Activated T-cell treated with anti-CD3 and anti-CD28 coated beads for 24 hours (primary cell): Measurements from ENCODE around the gene ARHGEF6.

Source experiments
- DNase-seq: peaks from one replicate; pipeline ENCODE4 v3.0.0-alpha.2; 2020; ENCODE audit warnings: low read depth

Gene ARHGEF6

DNA sequence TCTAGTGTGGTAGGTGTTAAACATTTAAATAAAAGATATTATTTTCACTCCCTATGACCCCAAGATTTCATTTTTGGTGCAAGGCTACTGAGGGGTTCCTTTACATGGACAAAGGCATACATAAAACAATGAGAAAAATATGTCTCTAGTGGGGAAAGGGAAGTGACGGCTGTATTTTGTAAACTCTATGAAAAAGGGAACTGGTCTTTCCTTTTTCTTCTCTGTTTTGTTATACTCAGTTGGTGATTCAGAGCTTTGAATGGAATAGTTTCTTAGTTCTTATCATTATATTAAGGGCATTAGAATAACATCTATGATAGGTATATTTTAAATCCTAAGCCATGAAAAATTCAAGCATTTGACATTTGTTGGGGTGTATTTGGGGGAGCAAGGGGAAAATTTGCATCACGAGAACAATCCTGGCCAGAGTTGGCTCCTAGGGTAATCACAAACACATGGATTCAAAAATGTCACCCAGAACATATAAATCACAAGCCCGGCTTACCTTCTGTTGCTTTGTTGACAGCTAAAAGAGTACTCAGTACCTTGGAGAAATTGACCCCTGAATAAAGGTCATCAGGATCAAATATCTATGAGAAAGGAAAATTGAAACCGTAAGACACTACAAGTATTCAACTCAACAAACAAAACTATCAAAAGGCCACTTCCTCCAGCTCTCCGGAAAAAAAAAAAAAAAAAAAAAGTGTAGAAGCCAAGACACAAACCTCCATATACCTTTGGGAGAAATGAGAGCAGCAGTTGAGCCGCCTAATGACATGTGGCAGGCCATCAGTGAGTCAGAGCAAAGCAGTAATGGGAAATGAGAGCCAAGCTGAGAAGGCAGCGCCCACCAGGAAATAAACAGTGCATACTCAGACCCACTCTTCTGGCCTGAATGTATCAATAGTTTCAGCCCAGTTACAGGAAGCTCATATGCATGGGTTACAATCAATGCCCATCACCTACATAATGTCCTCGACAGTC, 33.4 kb downstream of the ARHGEF6 start:
- DNase-seq: no peak

DNA sequence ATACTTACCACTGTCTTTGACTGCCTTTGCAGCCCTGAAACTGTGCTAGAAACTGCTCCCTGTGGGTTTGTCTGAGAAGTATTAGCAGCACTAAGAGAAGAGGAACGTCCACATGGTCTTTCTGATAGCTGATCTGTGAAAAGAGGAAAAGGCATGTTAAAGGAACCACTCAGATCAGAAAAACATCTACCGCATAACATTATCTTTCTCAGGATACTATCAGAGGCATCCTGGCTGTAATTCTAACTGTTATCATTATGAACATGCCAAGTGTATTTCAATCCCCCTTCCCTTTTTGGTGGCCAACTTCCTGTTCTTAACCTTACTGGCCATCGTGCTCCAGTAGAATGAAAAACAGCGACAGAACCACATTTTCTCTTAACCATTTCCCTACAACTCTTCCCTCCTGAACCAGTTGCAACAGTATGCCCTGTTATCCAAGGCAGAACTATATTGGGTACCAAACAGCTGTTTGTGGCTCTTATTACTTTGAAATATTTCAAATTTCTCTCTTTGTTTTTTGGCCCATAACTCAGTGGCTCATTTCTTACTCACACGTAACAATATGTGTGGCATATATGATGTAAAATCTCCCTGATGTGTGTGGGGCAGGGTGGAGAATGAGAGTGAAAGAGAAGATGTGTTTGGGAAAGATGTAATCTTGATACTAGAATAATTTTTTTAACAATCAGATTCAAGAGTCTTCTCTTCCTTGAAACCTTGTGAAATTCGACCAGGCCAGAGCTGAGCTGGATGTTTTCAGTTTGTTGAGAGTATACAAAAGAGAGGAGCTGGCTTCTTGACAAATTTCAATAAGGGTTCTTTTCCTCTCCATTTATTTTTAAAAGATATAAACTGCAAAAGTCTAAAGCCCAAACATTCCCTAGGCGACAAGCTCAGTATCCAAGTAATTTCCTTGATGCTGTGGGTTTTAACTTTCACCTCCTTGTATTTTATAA, 35.2 kb downstream of the ARHGEF6 start:
- DNase-seq: no peak

DNA sequence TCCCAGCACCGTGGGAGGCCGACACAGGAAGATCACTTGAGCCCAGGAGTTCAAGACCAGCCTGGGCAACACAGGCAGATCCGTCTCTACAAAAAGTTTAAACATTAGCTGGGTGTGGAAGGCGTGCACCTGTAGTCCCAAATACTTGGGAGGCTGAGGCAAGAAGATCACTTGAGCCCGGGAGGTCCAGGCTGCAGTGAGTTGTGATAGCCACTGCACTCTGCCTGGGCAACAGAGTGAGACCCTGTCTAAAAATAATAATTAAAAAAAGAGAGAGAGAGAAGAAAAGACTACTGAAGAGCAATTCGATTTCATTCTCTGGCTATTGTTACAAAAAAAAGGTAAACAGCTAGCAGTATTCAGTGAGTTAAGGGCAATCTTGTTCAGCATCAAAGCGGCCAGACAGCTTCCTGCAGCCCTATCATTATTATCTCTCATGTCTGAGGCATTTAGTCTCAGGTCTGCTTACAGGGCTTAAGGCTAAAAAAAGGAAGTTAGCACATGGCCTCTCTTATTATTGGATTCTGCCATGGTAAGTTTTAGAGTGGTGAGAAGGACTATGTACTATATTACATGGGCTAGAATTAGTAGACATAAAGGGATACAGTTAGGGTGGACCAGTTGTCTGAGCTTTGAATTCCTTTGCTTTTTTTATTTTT, 37.9 kb downstream of the ARHGEF6 start:
- DNase-seq: no peak

DNA sequence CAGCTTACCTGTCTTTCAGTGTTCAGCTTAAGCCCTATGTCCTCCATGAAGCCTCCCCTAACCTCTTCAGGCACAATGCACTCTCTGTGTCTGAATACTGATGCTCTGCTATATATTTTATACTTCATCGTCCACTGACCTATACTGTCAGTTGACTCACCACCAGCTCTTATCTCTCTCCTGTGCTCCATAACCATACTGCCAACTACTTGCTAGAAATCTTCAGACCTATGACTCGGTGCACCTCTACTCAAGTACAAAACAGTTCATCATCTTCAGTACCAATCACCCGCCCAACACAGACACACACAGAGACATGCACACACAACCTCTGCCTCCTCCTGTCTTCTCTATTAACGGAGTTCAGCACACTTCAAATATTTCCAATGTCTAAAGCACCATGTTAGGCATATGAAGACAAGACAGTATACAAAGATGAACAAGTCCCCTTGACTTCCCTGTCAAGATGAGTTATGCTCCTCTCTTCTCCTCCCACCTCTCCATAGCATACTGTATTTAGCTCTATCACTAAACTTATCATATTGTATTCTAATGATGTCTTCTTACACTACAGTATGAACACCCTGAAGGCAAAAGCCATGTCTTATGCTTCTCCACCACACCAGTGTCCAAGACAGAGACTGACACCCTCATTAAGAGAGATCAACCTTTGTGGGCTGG, 42.5 kb downstream of the ARHGEF6 start:
- DNase-seq: no peak

DNA sequence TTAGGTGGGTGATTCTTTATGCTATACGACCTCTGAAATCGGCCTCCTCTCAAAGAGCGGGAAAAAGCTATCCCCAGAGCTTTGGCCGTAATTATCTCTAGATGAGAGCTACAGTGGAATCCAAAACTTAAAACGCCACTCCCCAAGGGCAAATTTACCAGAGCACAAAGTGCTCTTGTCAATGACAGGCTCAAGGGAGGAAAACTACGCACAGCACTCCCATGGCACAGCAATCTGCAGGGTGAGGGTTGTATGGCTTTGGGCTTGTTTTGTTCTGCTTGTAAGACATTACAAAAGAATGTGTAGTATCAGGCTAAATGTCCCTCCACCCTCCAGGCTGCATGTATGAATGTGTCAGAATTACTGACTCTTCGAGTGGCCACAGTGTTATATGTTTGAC, 44.0 kb downstream of the ARHGEF6 start:
- no peak for DNase-seq

DNA sequence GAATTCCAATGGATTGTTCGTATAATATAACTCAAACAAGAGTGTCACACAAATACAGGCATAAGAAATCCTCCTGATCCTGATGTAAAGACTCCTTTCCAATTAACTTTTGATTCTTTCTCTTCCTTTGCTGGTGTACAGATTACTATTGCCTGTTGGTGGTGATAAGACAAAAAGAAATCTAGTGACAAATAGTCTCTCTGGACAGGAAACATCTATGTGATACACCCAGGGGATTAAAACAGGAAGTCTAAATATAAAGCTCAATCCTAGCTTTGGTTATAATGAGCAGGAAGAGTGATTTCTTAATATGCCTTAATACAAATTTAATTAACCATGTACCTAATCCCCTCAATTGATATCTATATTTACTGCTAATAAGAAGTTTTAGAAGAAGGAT, 45.1 kb downstream of the ARHGEF6 start:
- DNase-seq: no peak

DNA sequence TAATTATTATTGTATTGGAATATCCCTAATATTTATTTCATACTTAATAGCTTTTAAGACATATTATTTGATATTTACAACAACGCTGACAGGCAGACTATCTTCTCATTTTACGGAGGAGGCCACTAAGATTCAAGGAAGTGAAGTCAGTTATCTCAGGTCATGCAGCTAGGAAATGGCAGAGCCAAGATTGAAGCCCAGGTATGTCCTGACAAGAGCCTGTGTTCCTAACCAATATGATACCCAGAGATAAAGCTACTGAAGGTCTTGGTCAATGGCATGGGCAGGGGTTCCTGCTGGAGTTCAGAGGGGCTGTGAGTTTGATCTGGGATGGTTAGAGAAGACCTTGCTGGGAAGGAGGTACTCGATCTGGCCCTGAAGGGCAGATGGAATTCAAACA, 47.1 kb downstream of the ARHGEF6 start:
- DNase-seq: no peak

DNA sequence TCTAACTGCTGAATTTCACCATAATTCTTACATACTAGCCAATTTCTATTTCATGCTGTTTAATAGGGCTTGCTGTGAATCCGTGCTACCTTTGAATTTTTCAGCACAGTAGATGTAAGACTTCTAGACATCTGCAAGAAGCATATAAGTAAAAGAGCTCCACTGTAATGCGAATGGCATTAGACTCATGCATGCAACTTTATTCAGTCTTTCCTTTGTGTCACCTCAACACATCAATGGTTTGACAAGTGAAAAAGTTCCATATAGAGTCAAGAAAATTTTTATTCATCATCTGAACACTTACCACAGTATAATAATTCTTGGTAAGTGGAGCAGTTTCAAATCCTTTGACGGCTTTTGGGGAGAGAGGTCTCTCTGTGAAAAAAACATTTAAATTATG, 48.9 kb downstream of the ARHGEF6 start:
- DNase-seq: no peak

DNA sequence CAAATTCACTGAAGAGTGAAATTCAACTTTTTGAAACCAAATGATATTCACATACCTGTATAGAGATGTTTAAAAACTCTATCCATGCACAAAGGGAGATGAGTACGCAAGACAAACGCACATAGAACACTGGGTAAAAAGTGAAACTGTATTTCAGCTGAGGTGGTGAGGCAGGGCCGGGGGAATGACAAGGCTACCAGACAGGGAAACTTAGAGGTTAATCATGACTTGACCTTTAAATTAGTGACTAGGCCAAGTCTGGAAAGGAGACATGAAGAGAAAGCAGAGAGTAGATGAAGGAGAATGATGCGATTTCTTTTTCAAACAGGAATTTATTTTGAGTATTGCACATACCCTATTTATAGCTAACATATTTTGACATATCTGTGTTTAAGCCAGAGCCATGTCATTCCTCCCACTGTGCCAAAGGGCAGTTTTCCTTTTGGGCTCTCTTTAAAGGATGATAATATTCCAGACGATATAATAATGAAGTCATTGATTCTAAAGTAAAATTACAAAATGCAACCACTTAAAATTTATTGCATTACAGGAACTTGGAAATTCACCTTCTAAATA, 49.4 kb downstream of the ARHGEF6 start:
- DNase-seq: no peak

DNA sequence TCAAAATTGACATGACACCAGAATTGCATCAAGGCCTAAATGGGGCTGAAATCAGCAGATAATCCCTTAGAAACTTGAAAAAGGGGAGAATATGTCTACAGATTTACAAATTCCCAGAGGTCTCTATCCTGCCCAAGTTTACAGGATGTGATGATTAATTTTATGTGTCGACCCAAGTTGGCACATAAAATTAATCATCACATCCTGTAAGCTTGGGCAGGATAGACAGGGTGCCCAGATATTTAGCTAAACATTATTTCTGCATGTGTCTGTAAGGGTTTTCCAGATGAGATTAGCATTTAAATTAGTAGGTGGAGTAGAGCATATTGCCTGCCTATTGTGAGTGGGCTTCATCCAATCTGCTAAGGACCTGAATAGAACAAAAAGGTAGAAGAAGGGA, 52.3 kb downstream of the ARHGEF6 start:
- no peak for DNase-seq

DNA sequence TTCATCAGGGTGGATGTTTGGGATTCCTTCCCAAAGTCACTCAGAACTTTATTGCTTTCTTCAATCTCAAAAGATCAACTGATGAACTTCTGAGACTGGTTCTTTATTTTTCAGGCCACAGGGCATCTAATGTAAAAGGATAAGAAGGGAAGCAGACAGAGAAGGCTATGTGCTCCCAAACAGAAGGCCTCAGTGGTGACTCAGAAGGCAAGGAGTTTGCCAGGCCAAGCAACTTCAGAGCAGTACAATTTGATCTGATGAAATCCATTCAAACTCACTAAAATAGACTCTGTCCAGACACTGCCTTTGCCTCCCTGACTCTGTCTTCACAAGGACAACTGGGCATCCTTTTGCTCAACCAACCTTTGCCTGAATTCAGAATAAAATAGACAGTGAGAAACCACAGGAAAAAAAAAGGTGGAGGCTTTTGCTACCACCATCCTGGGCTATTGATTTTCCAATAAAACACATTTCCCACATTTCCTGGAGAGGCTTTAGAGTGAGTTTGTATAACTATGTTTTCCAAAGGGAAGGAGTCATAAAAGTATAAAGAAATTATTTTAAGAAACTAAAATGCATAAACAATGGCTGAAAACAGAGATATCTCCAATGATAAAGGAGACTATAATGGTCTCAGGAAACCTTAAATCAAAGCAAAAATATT, 55.2 kb downstream of the ARHGEF6 start:
- no peak for DNase-seq

DNA sequence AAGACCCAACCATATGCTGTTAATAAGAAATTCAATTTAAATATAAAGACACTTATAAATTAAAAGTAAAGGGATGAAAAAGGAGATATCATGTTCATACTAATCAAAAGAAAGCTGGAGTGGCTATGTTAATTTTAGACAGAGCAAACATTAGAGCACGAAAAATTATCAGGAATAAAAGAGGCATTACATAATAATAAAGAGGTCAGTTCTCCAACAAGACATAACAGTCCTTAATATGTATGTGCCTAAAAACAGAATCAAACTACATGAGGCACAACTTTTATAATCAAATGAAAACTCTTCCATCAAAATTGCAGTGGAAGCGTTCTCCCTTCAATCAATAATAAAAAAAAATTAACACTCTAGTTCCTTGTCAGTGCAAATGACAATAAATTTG, 62.6 kb downstream of the ARHGEF6 start:
- no peak for DNase-seq

DNA sequence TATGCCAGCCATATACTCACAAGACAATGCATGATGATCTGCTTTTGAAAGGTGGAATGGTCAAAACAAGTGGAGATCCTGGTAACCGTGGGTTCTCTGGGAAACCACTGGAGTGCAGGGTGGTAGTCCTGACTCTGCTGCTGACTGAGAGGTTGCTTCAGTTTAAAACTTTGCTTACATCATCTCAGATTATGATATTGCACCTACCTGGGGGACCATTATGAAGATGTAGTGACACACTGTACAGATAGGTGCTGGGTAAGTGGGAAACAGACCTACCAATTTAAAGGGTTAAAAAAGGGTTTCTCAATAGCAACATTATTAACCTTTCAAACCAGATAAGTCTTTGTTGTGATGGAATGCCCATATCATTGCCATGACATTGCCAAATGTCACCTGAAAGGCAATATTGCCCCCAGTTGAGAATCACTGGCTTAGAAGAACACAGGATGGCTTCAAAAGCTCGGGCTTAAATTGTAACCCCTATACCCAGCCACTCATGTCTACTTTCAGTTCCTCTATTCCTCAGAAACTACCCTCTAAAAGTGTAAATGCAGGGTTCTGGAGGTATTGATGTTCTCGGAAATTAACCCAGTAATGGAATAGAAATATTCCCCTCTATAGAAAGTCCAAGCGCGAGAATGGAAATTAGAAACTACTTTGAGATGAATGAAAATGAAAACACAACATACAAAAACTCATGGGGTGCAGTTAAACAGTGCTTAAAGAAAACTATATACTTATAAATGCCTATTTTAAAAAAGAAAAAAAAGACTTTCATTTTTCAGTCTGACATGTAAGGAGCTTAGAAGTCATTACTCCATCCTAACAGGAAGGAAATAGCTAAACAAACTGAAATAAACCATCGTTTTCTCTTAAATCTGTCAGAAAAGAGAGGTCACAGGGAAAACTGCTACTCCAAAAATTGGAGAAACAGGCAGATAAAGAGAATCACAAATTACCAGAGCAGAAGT, 65.8 kb downstream of the ARHGEF6 start:
- no peak for DNase-seq

DNA sequence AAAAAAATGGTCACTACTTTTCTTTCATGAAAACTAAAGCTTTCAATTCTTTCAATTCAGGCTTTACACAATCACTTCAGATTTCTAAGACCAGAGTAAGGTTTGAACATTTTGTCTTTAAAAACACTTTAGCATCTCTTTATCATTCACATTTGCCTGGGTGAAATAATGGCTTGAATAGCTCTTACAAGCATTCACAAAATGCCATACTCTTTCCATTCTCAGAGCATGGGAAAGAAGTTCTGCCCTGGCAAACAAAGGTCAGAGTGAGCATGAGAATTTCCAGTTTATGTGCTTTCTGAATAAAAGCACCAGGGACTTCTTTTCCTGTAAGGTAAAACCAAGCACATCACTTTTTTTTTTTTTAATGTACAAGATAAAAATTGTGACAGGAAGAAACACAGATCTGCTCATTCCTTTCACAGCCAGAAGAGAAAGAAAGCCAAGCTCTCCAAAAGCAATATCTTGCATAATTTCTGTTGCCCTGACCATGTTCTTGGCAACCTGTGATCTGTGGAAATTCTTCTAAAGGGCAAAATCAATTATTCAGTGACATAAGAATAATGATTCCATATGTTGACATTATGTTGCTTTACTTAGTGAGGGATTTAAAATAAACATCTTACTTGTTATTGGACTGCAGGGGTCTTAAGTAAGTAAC, 68.0 kb downstream of the ARHGEF6 start:
- no peak for DNase-seq

DNA sequence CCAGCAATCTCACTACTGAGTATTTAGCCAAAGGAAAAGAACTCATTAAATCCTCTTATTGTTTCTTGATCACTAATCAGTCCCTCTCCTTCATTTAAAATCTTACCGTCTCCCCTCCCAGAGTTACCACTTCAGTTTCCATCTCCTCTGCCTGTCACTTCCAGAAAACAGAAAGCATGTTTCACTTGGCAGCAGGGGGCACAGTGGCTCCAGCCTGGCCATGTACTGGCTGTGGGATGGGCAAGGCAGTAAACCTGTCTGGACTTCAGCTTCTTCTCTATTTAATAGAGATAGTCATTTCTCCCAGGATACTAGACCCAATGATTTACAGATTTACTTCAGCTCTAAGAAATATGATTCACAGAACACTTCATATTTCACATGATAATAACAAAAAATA, 69.6 kb downstream of the ARHGEF6 start:
- no peak for DNase-seq

DNA sequence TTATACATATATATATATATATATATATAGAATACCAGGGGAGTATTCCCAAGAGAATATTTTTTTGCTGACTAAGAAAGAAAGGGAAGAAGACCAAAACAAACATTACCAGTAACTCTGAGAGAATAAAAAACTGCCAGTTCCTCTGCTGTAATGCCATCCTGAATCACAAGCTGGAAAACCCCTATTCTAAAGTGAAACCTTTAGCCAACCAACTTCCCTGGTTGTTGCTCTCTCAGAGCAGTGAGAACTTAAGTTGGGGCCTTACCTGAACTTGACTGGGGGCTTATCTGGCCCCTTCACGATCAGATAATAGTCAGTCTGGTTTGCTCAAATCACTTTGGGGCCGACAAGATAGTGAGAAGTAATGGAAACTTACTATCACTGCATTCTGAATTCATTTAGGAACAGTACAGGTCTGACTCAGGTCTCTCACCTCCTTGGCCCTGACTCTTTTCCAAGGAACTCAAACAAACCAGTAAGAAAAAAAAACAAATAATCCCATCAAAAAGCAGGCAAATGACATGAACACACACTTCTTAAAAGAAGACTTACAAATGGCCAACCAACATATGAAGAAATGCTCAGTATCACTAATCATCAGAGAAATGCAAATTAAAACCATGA, 70.3 kb downstream of the ARHGEF6 start:
- DNase-seq: no peak

DNA sequence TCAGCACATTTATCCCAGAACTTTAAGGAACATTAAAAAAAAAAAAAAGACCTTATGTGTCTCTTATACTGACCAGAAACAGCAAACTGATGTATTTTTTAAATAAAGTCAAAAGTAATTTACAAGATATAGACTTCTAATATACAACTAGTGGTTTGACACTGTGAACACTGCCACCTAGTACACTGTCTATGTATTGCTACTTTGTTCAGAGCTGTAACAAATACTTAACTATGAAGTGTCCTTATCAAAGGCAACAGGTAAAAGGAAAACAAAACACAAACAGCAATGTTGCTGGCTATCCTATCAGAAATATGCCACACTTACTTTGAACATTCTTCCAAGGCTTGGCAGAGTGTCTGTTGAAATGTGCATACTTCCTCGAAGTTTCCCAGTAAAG, 72.4 kb downstream of the ARHGEF6 start:
- DNase-seq: no peak

DNA sequence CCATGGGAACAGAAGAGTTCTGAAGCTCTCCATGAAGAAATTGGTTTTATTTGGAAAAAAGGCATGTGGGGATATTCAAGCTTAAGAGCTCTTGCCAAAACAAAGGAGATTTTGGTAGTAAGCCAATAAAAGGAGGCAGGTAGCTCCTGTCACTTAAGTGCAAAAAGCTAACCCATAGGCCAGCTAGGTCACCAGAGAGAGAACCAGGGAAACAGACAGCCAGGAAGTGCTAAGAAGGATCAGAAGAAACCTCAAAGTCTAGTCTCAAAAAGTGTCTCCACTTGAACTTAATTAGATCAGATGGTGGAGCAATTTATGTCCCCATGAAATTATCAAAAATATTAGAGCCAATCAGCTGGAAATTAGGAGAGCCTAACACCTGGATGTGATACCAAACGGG, 83.6 kb downstream of the ARHGEF6 start:
- no peak for DNase-seq
